Measurements from ENCODE around the gene CCNL2.
"Not testable (repeated sequence)": the region's sequence is repeated elsewhere in the genome, so short reads cannot be mapped to it uniquely, and the experiment has no call there.

The CCNL2 gene

DNA sequence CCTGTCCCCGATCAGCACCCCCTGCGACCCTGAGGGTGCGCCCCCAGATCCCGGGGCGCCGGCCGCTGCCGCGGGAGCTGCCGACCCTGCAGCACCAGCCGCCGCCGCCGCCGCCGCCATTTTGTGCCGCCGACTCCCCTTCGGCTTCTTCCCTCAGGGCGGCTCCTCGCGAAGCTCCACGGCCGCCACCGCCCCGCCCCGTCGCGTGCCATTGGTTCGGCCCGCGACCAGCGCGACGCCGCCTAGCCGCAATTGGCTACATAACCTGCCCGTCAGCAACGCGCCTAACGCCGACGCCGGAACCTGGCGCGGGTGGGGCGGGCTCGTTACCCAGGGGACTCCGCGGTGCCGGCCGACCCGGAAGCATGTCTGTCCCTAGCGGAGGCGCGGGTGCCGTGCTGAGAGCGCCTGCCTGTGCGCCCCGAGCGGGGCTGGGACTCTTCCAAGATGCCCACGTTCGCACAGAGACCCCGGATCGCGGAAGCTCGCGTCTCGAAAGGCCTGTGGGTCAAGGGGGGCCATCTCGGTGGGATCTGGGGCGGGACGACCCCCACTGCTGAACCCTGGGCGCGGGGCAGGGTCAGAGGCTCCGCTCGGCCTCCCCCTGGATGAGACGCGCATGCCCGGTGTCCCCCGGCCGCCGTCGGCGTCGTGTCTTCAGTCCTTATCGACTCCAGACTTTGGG lies at the start of gene CCNL2:
CCNL2 (minus strand) TSS at position 149 of the 685 bp plus-strand sequence; CDS start at position 120, 29 bp downstream.
- TF ChIP-seq, protein P1, sequence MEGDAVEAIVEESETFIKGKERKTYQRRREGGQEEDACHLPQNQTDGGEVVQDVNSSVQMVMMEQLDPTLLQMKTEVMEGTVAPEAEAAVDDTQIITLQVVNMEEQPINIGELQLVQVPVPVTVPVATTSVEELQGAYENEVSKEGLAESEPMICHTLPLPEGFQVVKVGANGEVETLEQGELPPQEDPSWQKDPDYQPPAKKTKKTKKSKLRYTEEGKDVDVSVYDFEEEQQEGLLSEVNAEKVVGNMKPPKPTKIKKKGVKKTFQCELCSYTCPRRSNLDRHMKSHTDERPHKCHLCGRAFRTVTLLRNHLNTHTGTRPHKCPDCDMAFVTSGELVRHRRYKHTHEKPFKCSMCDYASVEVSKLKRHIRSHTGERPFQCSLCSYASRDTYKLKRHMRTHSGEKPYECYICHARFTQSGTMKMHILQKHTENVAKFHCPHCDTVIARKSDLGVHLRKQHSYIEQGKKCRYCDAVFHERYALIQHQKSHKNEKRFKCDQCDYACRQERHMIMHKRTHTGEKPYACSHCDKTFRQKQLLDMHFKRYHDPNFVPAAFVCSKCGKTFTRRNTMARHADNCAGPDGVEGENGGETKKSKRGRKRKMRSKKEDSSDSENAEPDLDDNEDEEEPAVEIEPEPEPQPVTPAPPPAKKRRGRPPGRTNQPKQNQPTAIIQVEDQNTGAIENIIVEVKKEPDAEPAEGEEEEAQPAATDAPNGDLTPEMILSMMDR (IDR thresholded peaks at IDR 0.05; ENCODE audit: control insufficient read depth, insufficient read depth, low read depth, low read length, missing control alignments): peak; percentile 56
- DNase-seq (ENCODE audit: low read depth): peak; percentile 92
- peak within 1 kb of the TSS; percentile 91 for H3K4me3 ChIP-seq (ENCODE audit: control insufficient read depth, low read depth, low read length)

DNA sequence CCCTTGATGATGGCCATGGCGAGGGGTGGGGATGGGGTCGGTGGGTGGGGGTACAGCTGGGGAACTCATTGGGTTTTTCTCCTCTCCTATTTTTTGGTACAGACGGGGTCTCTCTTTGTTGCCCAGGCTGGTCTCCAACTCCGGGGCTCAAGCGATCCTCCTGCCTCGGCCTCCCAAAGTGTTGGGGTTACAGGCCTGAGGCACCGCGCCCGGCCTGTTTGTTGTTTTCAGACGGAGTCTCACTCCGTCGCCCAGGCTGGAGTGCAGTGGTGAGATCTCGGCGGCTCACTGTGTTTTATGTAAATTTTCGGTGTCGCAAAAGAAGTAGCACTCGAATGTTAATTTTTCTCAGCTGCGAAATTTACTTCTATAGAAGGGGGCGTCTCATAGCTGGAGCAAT lies 47.5 kb upstream of the CCNL2 start:
- DNase-seq (ENCODE audit: low read depth); H3K4me3 ChIP-seq (ENCODE audit: control insufficient read depth, low read depth, low read length): not testable (repeated sequence)

DNA sequence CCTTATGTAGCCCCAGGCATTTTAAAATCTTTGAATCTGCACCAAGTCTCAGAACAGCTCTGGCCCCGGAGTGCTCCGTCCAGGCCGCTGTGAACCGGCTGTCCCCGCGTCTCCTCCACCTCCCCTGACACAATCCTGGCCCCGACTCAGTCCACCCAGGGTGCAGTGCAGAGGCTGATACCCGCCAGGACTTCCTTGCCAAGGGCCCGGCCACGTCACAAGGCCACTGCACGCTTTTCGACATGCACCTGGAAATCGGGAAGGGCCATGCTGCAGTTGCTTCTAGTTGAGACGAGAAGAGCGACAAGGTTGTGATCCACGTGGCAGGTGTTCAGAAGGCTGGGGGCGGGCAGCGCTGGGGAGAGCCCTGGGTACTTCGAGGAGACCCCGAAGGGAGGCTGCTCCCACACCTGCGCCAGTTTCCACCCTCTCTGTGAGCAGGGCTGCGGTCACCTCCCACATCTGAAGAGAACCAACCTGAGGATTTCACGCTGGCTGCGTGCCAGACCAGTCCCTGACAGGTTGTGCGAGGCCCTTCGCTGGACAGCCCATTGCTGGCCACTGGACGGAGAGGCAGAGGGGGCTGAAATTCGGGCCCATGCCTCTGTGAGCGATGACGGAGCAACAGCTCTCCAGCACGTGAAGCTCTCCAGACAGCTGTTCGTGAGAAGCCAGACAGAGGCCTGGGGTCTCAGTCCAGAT lies 43.1 kb upstream of the CCNL2 start:
- no peak for DNase-seq (ENCODE audit: low read depth)
- no peak overlapping the region for H3K4me3 ChIP-seq (ENCODE audit: control insufficient read depth, low read depth, low read length)
- TF ChIP-seq, protein P1 (IDR thresholded peaks at IDR 0.05; ENCODE audit: control insufficient read depth, insufficient read depth, low read depth, low read length, missing control alignments): no peak

DNA sequence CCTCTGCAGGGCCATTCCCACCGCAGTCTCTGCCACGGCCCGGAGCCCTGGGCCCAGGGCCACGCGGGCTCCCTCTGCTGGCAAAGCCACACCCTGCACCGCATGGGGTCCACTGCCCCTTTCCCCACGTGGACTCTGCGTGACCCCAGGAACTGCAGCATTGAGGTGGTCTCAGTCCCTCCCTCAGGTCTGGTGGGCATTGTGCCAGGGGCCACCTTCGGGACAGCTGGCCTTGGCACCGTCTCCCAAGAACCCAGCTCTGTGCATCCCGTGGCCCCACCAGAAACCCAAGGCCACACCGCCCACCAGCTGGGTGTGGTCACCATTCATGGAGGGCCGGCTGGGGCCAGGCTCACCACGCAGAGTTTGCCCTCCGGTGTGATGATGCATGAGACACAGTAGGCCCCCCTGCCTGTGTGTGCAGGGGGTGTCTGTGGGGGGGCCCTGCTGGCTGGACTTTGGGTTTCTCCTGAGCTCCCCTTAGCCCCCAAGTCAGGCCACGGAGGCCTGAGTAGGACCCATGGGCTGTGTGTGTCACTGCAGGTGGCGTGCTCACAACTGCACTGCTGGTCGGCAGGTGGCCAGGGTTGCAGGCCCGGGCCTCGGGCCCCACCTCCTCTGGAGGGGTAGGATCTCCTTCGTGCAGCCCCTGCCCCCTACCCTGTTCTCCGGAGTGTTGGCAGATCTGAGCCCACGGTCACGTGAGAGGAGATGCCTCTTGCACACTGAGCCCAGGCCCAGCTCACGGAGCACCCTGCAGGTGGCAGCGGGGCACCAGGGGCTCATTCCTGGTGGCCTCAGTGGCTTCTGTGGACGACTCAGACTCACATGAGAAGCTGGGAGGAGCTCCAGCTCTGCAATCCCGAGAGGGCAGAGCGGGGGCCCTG lies 42.1 kb upstream of the CCNL2 start:
- TF ChIP-seq, protein P1 (IDR thresholded peaks at IDR 0.05; ENCODE audit: control insufficient read depth, insufficient read depth, low read depth, low read length, missing control alignments): peak; percentile 86
- DNase-seq (ENCODE audit: low read depth): no peak
- H3K4me3 ChIP-seq (ENCODE audit: control insufficient read depth, low read depth, low read length): no peak overlapping the region

DNA sequence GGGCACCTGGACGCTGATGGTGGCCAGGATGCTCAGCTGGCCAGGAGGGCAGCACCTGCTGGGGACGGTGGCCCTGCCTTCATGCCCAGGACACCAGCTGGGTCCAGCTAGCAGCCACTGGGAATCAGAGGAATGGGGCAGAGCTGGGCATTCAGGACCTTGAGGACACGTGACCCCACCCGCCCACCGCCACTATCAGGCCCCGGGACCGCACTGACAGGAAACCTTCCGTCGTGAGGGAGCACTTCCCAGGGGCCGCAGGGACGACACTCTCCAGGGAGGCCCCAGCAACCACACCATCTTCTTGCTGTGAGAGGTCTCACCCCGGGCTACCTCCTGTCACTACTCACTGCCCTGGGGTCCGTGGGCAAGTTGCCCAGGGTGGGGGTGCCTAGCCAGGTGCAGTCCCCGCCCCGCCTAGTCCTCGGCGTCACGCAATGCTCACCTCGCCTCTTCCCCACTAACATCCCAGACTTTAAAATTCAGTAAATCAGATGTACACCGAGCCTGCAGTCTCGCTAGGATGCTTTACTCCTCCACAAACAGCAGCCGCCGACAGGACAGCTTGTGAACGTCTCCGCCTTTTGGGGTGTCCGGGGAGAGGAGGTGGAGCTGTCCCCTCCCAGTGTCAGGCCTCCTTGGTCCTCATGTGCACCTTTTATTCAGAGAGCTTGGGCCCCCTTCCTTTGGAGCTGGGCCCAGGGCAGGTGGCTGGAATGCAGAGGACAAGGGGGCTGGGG lies 41.3 kb upstream of the CCNL2 start:
- no peak overlapping the region for H3K4me3 ChIP-seq (ENCODE audit: control insufficient read depth, low read depth, low read length)
- DNase-seq (ENCODE audit: low read depth): no peak
- TF ChIP-seq, protein P1 (IDR thresholded peaks at IDR 0.05; ENCODE audit: control insufficient read depth, insufficient read depth, low read depth, low read length, missing control alignments): no peak

DNA sequence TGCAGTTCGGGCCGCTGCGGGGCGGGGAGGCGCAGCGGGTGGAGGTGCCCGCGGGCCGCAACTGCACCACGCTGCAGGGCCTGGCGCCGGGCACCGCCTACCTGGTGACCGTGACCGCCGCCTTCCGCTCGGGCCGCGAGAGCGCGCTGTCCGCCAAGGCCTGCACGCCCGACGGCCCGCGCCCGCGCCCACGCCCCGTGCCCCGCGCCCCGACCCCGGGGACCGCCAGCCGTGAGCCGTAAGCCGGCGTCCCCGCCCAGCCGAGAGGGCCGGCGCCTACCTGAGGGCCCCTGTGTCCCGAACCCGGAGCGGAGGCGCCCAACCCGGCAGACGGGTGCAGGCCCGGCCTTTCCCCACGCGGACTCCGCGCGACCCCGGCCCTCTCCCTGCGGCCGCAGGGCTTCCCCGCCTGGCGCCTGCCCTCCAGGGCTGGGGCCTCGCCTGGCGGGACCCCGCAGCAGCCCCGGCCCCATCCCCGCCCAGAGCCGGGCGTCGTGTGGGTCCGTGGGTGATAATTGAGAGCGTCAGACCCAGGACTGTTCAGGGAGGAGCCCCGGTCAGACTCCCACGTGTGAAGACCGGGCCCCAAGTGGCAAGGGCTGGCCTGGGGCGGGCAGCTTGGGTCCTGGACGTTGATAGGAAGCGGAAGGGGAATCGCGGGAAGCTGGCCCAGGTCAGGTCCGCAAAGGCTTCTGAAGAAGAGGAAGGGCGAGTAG lies 40.6 kb upstream of the CCNL2 start:
- TF ChIP-seq, protein P1 (IDR thresholded peaks at IDR 0.05; ENCODE audit: control insufficient read depth, insufficient read depth, low read depth, low read length, missing control alignments): no peak
- H3K4me3 ChIP-seq (ENCODE audit: control insufficient read depth, low read depth, low read length): no peak overlapping the region
- DNase-seq (ENCODE audit: low read depth): no peak

Data from AG09309 (cell line).